ENCODE results near the gene ATP13A4. TPM values are rescaled to one million over a fixed set of nuclear protein-coding genes. Genes with fewer than 3 reads are reported as not detected.

Gene ATP13A4
- total and polyA plus RNA-seq, 2 of the 4 experiments (the other 2 are of a cell fraction): under 0.01 TPM; not detected in 1

- in situ Hi-C loops (cut with MboI; ENCODE audit: low sequenced_read_pairs): no loop called here
Measured at GRCh38 chr3:193387596-193387995, 167.1 kb downstream of the ATP13A4 start.

More at GRCh38 chr3:193387596-193387995, 167.1 kb downstream of the ATP13A4 start:
- no TSS peak for BruUV-seq (replicated peaks)
- Histone ChIP-seq H3K36me3 (ENCODE audit: control insufficient read depth, insufficient read depth, low read length) (no peaks in the 10 kb centered on the region), H4K91ac (ENCODE audit: insufficient read depth, low read depth, low read length) (no peak overlapping the region), H2BK15ac (ENCODE audit: low read depth, low read length) (no peak overlapping the region), H4K8ac (ENCODE audit: low read depth in 2 of 2, low read length in 2 of 2) (no peak overlapping the region), H2AFZ (replicated peaks; ENCODE audit: low read length, poor library complexity) (no peak overlapping the region), H3K18ac (ENCODE audit: low read depth, low read length) (no peak overlapping the region), H2AK5ac (ENCODE audit: low read depth, low read length) (no peak overlapping the region), H3K23ac (ENCODE audit: low read depth, low read length) (no peak overlapping the region), H2AK9ac (replicated peaks; ENCODE audit: low read depth, low read length, poor library complexity) (no peak overlapping the region), H3K9ac (ENCODE audit: low read depth, low read length) (no peak overlapping the region), H3K4me3 (ENCODE audit: insufficient read depth, low read depth, low read length) (no peak overlapping the region), H3K4ac (ENCODE audit: low read depth, low read length) (no peak overlapping the region), H2BK20ac (ENCODE audit: low read depth, low read length) (no peak overlapping the region), H3K14ac (replicated peaks; ENCODE audit: low read depth, low read length) (no peak overlapping the region), H3K27me3 (ENCODE audit: control insufficient read depth, insufficient read depth, low read length) (no peaks in the 10 kb centered on the region), H3K4me2 (ENCODE audit: low read depth, low read length) (no peak overlapping the region), H3K79me1 (ENCODE audit: low read depth in 1 of 2, low read length in 2 of 2) (no peaks in the 10 kb centered on the region), H2BK5ac (ENCODE audit: low read depth, low read length, poor library complexity, severe bottlenecking) (no peak overlapping the region), H3K56ac (ENCODE audit: extremely low read depth, insufficient read depth, low read length) (no peak overlapping the region), H4K20me1 (ENCODE audit: insufficient read depth, low read length) (no peaks in the 10 kb centered on the region), H3K9me1 (ENCODE audit: insufficient read depth, low read length) (no peaks in the 10 kb centered on the region), H3K27ac (ENCODE audit: insufficient read depth, low read length) (no peak overlapping the region), H2BK120ac (ENCODE audit: low read depth, low read length) (no peak overlapping the region), H4K5ac (ENCODE audit: low read depth, low read length) (no peak overlapping the region), H3K4me1 (ENCODE audit: control insufficient read depth, insufficient read depth, low read length) (no peaks in the 10 kb centered on the region), H3K9me3 (ENCODE audit: control insufficient read depth, insufficient read depth, low read length) (peaks cover 9% of the 10 kb centered on the region)
- CTCF ChIA-PET: no interaction called here
- TF ChIP-seq MAZ (IDR thresholded peaks at IDR 0.05; ENCODE audit: borderline replicate concordance, low read depth, low read length) (no peak), CTCF (conservative IDR thresholded peaks at IDR 0.05; ENCODE audit: low read depth, low read length) (no peak), CEBPB (IDR thresholded peaks at IDR 0.05; ENCODE audit: low read depth, low read length) (no peak), RCOR1 (IDR thresholded peaks at IDR 0.05; ENCODE audit: insufficient replicate concordance, low read length) (no peak), SMC3 (IDR thresholded peaks at IDR 0.05; ENCODE audit: low read depth, low read length) (no peak), CHD1 (IDR thresholded peaks at IDR 0.05; ENCODE audit: low read depth, low read length) (no peak), MAFK (IDR thresholded peaks at IDR 0.05; ENCODE audit: low read depth, low read length) (no peak), BHLHE40 (IDR thresholded peaks at IDR 0.05; ENCODE audit: low read depth, low read length) (no peak), POLR2A (IDR thresholded peaks at IDR 0.05; ENCODE audit: low read depth, low read length) (no peak), FOS (IDR thresholded peaks at IDR 0.05; ENCODE audit: low read depth, low read length) (no peak), RFX5 (IDR thresholded peaks at IDR 0.05; ENCODE audit: low read depth, low read length) (no peak), RAD21 (IDR thresholded peaks at IDR 0.05; ENCODE audit: low read length) (no peak), ELK1 (IDR thresholded peaks at IDR 0.05; ENCODE audit: borderline replicate concordance, low read depth, low read length) (no peak), NFE2L2 (IDR thresholded peaks at IDR 0.05; ENCODE audit: low read depth, low read length) (no peak)
- dilution Hi-C loops (cut with HindIII; ENCODE audit: low sequenced_read_pairs, unreplicated experiment): no loop called here
- no CpG with 5 or more reads among the region's 2 CpGs for WGBS, 2 experiments (ENCODE audit: extremely low coverage in 2 of 2, insufficient read length in 1 of 2)
- ATAC-seq (ENCODE audit: low read depth): no peak
- DNase-seq: no peak
- intact Hi-C loops (cut with micrococcal nuclease): no loop called here
- POLR2A ChIA-PET (ENCODE audit: unreplicated experiment): no interaction called here

Data from IMR-90 (cell line).